Astrocyte (in vitro differentiated cells and primary cell): ENCODE measurements around the gene KDM4F.

Source experiments
- CTCF ChIP-seq: IDR thresholded peaks from 2 replicates; pipeline ENCODE4 v1.5.1; 2011; ENCODE audit warnings: low read depth, mild to moderate bottlenecking, inconsistent platforms, low read length, moderate library complexity; ENCODE audit not compliant: insufficient read depth
- EZH2 ChIP-seq: IDR thresholded peaks from 2 replicates; pipeline ENCODE4 v1.6.1; 2012; ENCODE audit warnings: mild to moderate bottlenecking, low read length, inconsistent platforms; ENCODE audit not compliant: insufficient read depth

- TF ChIP-seq EZH2 = no peak
- no peak for TF ChIP-seq CTCF
These were observed 33.4 kb downstream of the KDM4F start for GRCh38 chr11:95082576-95083001.
